ENCODE data around the gene PCDHGA9.

PCDHGA9 gene

GRCh38 chr5:141434006-141434405 is 31.4 kb downstream of the PCDHGA9 start:
- POLR2A ChIA-PET: no interaction called here
- CTCF ChIA-PET: interaction anchor here (0.7 to 1.3 kb wide), 2 partner anchors 51 to 124 kb away, joined by 3 read pairs; no protein-coding TSS in a partner anchor
- Histone ChIP-seq H3K4me1 (ENCODE audit: control extremely low read depth in 1 of 4, control insufficient read depth in 4 of 4, insufficient read depth in 4 of 4, low read length in 3 of 4) (peaks cover 2 to 6% (median 5%) of the 10 kb centered on the region in 4 experiments), H3K27ac (ENCODE audit: insufficient read depth in 1 of 2, low read depth in 1 of 2, low read length in 2 of 2, poor library complexity in 1 of 2, severe bottlenecking in 2 of 2) (no peak overlapping the region), H3K36me3 (ENCODE audit: control insufficient read depth in 4 of 4, insufficient read depth in 4 of 4, low read length in 3 of 4) (peaks cover 0 to 3% (median 0%) of the 10 kb centered on the region in 4 experiments), H3K4me3 (ENCODE audit: control insufficient read depth in 1 of 7, extremely low read depth in 1 of 7, insufficient read depth in 4 of 7, low read depth in 2 of 7, low read length in 6 of 7) (no peak overlapping the region), H3K9me3 (ENCODE audit: control extremely low read depth in 1 of 5, control insufficient read depth in 4 of 5, insufficient read depth in 2 of 5, low read depth in 1 of 5, low read length in 4 of 5) (peaks cover 2 to 43% (median 25%) of the 10 kb centered on the region in 5 experiments), H3K27me3 (replicated peaks in 2 of 5; ENCODE audit: control insufficient read depth in 4 of 5, insufficient read depth in 5 of 5, low read length in 4 of 5) (peaks cover 7 to 32% (median 19%) of the 10 kb centered on the region in 5 experiments)
- WGBS (ENCODE audit: insufficient coverage): 80% methylated on average over 1 of the region's 2 CpGs
- no peak for DNase-seq

DNA sequence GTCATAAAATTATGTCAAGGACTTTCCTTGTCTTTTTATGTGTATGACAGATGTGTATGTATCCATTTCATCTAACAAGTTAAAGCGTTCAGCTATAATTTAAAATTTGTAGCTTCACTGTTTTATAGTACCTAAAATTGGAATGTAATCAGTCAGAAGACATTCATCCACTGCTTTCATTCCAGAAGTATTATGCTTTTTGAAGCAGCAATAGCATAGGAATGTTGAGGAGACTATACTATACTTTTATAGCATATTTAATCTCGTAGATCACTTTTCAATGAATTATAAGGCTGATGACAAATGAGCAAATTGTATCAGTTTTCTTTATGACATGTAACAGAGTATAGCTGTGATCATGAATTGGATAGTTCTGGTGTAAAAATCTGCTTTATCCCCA is 34.6 kb downstream of the PCDHGA9 start:
- Histone ChIP-seq H3K4me1 (ENCODE audit: control extremely low read depth in 1 of 4, control insufficient read depth in 4 of 4, insufficient read depth in 4 of 4, low read length in 3 of 4) (no peaks in the 10 kb centered on the region), H3K4me3 (ENCODE audit: control insufficient read depth in 1 of 7, extremely low read depth in 1 of 7, insufficient read depth in 4 of 7, low read depth in 2 of 7, low read length in 6 of 7) (no peak overlapping the region), H3K9me3 (ENCODE audit: control extremely low read depth in 1 of 5, control insufficient read depth in 4 of 5, insufficient read depth in 2 of 5, low read depth in 1 of 5, low read length in 4 of 5) (peaks cover 2 to 54% (median 18%) of the 10 kb centered on the region in 5 experiments), H3K36me3 (ENCODE audit: control insufficient read depth in 4 of 4, insufficient read depth in 4 of 4, low read length in 3 of 4) (no peaks in the 10 kb centered on the region), H3K27ac (ENCODE audit: insufficient read depth in 1 of 2, low read depth in 1 of 2, low read length in 2 of 2, poor library complexity in 1 of 2, severe bottlenecking in 2 of 2) (no peak overlapping the region), H3K27me3 (replicated peaks in 2 of 5; ENCODE audit: control insufficient read depth in 4 of 5, insufficient read depth in 5 of 5, low read length in 4 of 5) (peaks cover 0 to 21% (median 10%) of the 10 kb centered on the region in 5 experiments)
- POLR2A ChIA-PET: interaction anchor here (0.5 kb wide), 1 partner anchor 245 kb away, joined by 3 read pairs; the partner anchor contains the start of gene PCDHB10
- WGBS (ENCODE audit: insufficient coverage): no CpG with 5 or more reads among the region's 2 CpGs
- DNase-seq: no peak
- CTCF ChIA-PET: interaction anchor here (0.9 to 1.0 kb wide), 2 partner anchors 13 to 56 kb away, joined by 3 read pairs; no protein-coding TSS in a partner anchor

GRCh38 chr5:141439411-141440141 is 37.0 kb downstream of the PCDHGA9 start:
- Histone ChIP-seq H3K36me3 (ENCODE audit: control insufficient read depth in 4 of 4, insufficient read depth in 4 of 4, low read length in 3 of 4) (no peaks in the 10 kb centered on the region), H3K4me1 (ENCODE audit: control extremely low read depth in 1 of 4, control insufficient read depth in 4 of 4, insufficient read depth in 4 of 4, low read length in 3 of 4) (no peaks in the 10 kb centered on the region), H3K27me3 (replicated peaks in 2 of 5; ENCODE audit: control insufficient read depth in 4 of 5, insufficient read depth in 5 of 5, low read length in 4 of 5) (peaks cover 0 to 12% (median 1%) of the 10 kb centered on the region in 5 experiments), H3K9me3 (ENCODE audit: control extremely low read depth in 1 of 5, control insufficient read depth in 4 of 5, insufficient read depth in 2 of 5, low read depth in 1 of 5, low read length in 4 of 5) (peaks cover 0 to 41% (median 13%) of the 10 kb centered on the region in 5 experiments), H3K4me3 (ENCODE audit: control insufficient read depth in 1 of 7, extremely low read depth in 1 of 7, insufficient read depth in 4 of 7, low read depth in 2 of 7, low read length in 6 of 7) (no peak overlapping the region), H3K27ac (ENCODE audit: insufficient read depth in 1 of 2, low read depth in 1 of 2, low read length in 2 of 2, poor library complexity in 1 of 2, severe bottlenecking in 2 of 2) (no peak overlapping the region)
- 78% methylated on average over 9 of the region's 10 CpGs for WGBS (ENCODE audit: insufficient coverage)
- POLR2A ChIA-PET: no interaction called here
- DNase-seq: no peak
- CTCF ChIA-PET: interaction anchor here (0.7 to 1.7 kb wide), 4 partner anchors 11 to 125 kb away, joined by 3 to 4 read pairs (median 3); no protein-coding TSS in a partner anchor

DNA sequence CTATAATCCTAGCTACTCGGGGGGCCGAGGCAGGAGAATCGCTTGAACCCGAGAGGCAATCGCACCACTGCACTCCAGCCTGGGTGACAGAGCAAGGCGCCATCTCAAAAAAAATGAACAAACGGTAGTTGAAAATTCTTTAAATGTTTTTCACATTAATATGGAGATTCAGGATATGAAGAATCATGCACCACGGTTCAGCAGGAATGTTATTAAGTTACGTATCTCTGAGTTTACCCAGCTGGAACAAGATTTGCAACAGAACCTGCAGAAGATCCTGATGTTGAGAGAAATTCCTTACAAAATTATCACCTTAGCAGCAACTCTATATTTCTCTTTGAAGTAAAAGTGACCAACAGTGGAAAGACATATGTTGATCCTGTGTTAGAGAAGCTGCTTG is 37.8 kb downstream of the PCDHGA9 start:
- 100% methylated on average over 3 of the region's 9 CpGs for WGBS (ENCODE audit: insufficient coverage)
- ChIA-PET POLR2A (no interaction called here), CTCF (interaction anchor here (0.7 kb wide), 1 partner anchor 12 kb away, joined by 3 read pairs; no protein-coding TSS in a partner anchor)
- Histone ChIP-seq H3K9me3 (ENCODE audit: control extremely low read depth in 1 of 5, control insufficient read depth in 4 of 5, insufficient read depth in 2 of 5, low read depth in 1 of 5, low read length in 4 of 5) (peaks cover 0 to 43% (median 13%) of the 10 kb centered on the region in 5 experiments), H3K27ac (ENCODE audit: insufficient read depth in 1 of 2, low read depth in 1 of 2, low read length in 2 of 2, poor library complexity in 1 of 2, severe bottlenecking in 2 of 2) (no peak overlapping the region), H3K27me3 (replicated peaks in 2 of 5; ENCODE audit: control insufficient read depth in 4 of 5, insufficient read depth in 5 of 5, low read length in 4 of 5) (peaks cover 0 to 12% (median 1%) of the 10 kb centered on the region in 5 experiments), H3K4me1 (ENCODE audit: control extremely low read depth in 1 of 4, control insufficient read depth in 4 of 4, insufficient read depth in 4 of 4, low read length in 3 of 4) (no peaks in the 10 kb centered on the region), H3K4me3 (ENCODE audit: control insufficient read depth in 1 of 7, extremely low read depth in 1 of 7, insufficient read depth in 4 of 7, low read depth in 2 of 7, low read length in 6 of 7) (no peak overlapping the region), H3K36me3 (ENCODE audit: control insufficient read depth in 4 of 4, insufficient read depth in 4 of 4, low read length in 3 of 4) (no peaks in the 10 kb centered on the region)
- no peak for DNase-seq

- no peaks in the 10 kb centered on the region for H3K36me3 ChIP-seq (ENCODE audit: control insufficient read depth in 4 of 4, insufficient read depth in 4 of 4, low read length in 3 of 4)
- ChIA-PET CTCF (no interaction called here), POLR2A (no interaction called here)
- DNase-seq: no peak
- 59% methylated on average over 49 of the region's 50 CpGs for WGBS (ENCODE audit: insufficient coverage)
- no peak overlapping the region for H3K4me3 ChIP-seq (ENCODE audit: control insufficient read depth in 1 of 7, extremely low read depth in 1 of 7, insufficient read depth in 4 of 7, low read depth in 2 of 7, low read length in 6 of 7)
- no peak overlapping the region for H3K27ac ChIP-seq (ENCODE audit: insufficient read depth in 1 of 2, low read depth in 1 of 2, low read length in 2 of 2, poor library complexity in 1 of 2, severe bottlenecking in 2 of 2)
- peaks cover 0 to 12% (median 0%) of the 10 kb centered on the region in 5 experiments for H3K27me3 ChIP-seq (replicated peaks in 2 of 5; ENCODE audit: control insufficient read depth in 4 of 5, insufficient read depth in 5 of 5, low read length in 4 of 5)
- peaks cover 0 to 40% (median 13%) of the 10 kb centered on the region in 5 experiments for H3K9me3 ChIP-seq (ENCODE audit: control extremely low read depth in 1 of 5, control insufficient read depth in 4 of 5, insufficient read depth in 2 of 5, low read depth in 1 of 5, low read length in 4 of 5)
- no peaks in the 10 kb centered on the region for H3K4me1 ChIP-seq (ENCODE audit: control extremely low read depth in 1 of 4, control insufficient read depth in 4 of 4, insufficient read depth in 4 of 4, low read length in 3 of 4)
Measured at GRCh38 chr5:141441571-141442170, 39.1 kb downstream of the PCDHGA9 start.
